Subcutaneous abdominal adipose tissue (tissue), 5 donors: ENCODE data around the gene WDSUB1.

Experiments
- H3K27ac ChIP-seq: one replicate; pipeline ENCODE4 v1.7.0; 2013; ENCODE audit warnings: low read depth, mild to moderate bottlenecking, inconsistent platforms, low read length, moderate library complexity
- H3K27me3 ChIP-seq, 5 donors: one replicate each; pipeline ENCODE4 v1.7.0; 2013; ENCODE audit warnings: low read length in 5 of 5, inconsistent platforms in 1 of 5; ENCODE audit not compliant: control insufficient read depth in 5 of 5, insufficient read depth in 4 of 5
- H3K36me3 ChIP-seq, 5 donors: one replicate each; pipeline ENCODE4 v1.7.0; 2013; ENCODE audit warnings: low read length in 5 of 5; ENCODE audit not compliant: control insufficient read depth in 5 of 5, insufficient read depth in 5 of 5
- H3K4me1 ChIP-seq, 5 donors: one replicate each; pipeline ENCODE4 v1.7.0; 2013; ENCODE audit warnings: low read length in 5 of 5, mild to moderate bottlenecking in 3 of 5, moderate library complexity in 1 of 5; ENCODE audit not compliant: control insufficient read depth in 5 of 5, insufficient read depth in 5 of 5
- H3K4me3 ChIP-seq, 5 donors: one replicate each; pipeline ENCODE4 v1.7.0; 2013; ENCODE audit warnings: low read length in 5 of 5, low read depth in 1 of 5
- H3K9ac ChIP-seq, 5 donors: one replicate each; pipeline ENCODE4 v1.7.0; 2013; ENCODE audit warnings: low read length in 5 of 5, mild to moderate bottlenecking in 4 of 5, moderate library complexity in 3 of 5
- H3K9me3 ChIP-seq, 5 donors: one replicate each; pipeline ENCODE4 v1.7.0; 2013; ENCODE audit warnings: low read length in 5 of 5; ENCODE audit not compliant: control insufficient read depth in 5 of 5
- donor health status: healthy.
- donor health status: healthy.
- donor health status: healthy.
- donor health status: healthy.
- donor health status: healthy.

WDSUB1 gene

DNA sequence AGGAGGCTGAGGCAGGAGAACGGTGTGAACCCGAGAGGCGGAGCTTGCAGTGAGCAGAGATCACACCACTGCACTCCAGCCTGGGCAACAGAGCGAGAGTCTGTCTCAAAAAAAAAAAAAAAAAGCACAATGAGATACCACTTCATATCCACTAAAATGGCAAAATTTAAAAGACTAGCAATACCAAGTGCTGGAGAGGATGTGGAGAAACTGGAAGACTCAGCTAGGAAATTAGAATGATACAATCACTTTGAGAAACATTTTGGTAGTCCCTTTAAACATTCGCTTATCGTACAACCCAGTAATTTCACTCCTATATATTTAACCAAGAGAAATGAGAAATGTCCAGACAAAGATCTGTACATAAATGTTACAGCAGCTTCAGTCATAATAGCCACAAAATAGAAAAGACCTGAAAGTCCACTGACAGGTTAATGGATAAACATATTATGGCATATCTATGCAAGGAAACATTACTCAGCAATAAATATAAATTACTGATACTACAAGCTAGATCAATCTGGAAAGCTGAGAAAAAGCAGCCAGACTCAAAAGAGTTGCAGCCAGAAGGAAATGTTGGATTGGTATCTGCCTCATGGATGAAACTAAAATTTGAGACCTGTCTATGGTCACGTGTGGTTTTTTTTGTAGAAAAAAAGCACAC lies 40.0 kb downstream of the WDSUB1 start:
- H3K4me3 ChIP-seq = no peak overlapping the region
- H3K9me3 ChIP-seq = peaks cover 0 to 8% (median 2%) of the 10 kb centered on the region in 5 donors
- H3K27ac ChIP-seq = no peak overlapping the region
- peaks cover 5 to 17% (median 10%) of the 10 kb centered on the region in 5 donors for H3K36me3 ChIP-seq
- H3K9ac ChIP-seq = no peak overlapping the region
- H3K4me1 ChIP-seq = peaks cover 0 to 15% (median 12%) of the 10 kb centered on the region in 5 donors
- no peaks in the 10 kb centered on the region for H3K27me3 ChIP-seq

DNA sequence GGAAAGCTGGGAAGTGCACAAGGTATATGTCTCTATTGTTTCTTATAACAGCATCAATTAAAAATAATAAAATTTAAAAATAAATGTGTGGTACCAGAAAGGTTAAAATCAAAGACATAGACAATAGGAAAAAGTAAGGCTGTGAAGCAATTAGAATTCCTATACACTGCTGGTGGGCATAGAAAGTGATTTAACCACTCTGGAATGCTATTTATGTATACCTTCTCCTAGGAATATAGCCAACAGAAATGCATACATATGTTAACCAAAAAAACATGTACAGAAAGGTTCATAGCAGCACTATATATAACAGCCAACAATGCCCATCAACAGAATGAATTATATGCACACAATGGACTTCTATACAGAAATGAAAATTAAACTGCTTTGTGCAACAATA lies 43.0 kb downstream of the WDSUB1 start:
- Histone ChIP-seq H3K36me3 (peaks cover 22 to 35% (median 29%) of the 10 kb centered on the region in 5 donors), H3K9ac (no peak overlapping the region), H3K4me1 (no peaks in the 10 kb centered on the region), H3K4me3 (no peak overlapping the region), H3K9me3 (peaks cover 0 to 8% (median 2%) of the 10 kb centered on the region in 5 donors), H3K27me3 (no peaks in the 10 kb centered on the region), H3K27ac (no peak overlapping the region)

GRCh38 chr2:159234868-159235267 lies 51.6 kb downstream of the WDSUB1 start:
- Histone ChIP-seq H3K9ac (no peak overlapping the region), H3K4me1 (peaks cover 0 to 6% (median 0%) of the 10 kb centered on the region in 5 donors), H3K27ac (no peak overlapping the region), H3K27me3 (no peaks in the 10 kb centered on the region), H3K9me3 (no peaks in the 10 kb centered on the region), H3K36me3 (peaks cover 24 to 60% (median 39%) of the 10 kb centered on the region in 5 donors), H3K4me3 (no peak overlapping the region)

- H3K27ac ChIP-seq = no peak overlapping the region
- H3K36me3 ChIP-seq = peaks cover 14 to 68% (median 44%) of the 10 kb centered on the region in 5 donors
- no peaks in the 10 kb centered on the region for H3K9me3 ChIP-seq
- H3K9ac ChIP-seq = no peak overlapping the region
- no peak overlapping the region for H3K4me3 ChIP-seq
- no peaks in the 10 kb centered on the region for H3K27me3 ChIP-seq
- peaks cover 0 to 6% (median 0%) of the 10 kb centered on the region in 5 donors for H3K4me1 ChIP-seq
Measured at GRCh38 chr2:159232456-159233170, 53.9 kb downstream of the WDSUB1 start.

GRCh38 chr2:159230145-159230877 lies 56.2 kb downstream of the WDSUB1 start:
- H3K27me3 ChIP-seq = no peaks in the 10 kb centered on the region
- H3K27ac ChIP-seq = no peak overlapping the region
- H3K4me3 ChIP-seq = no peak overlapping the region
- H3K4me1 ChIP-seq = peaks cover 0 to 18% (median 0%) of the 10 kb centered on the region in 5 donors
- H3K9me3 ChIP-seq = no peaks in the 10 kb centered on the region
- H3K36me3 ChIP-seq = peaks cover 5 to 53% (median 40%) of the 10 kb centered on the region in 5 donors
- no peak overlapping the region for H3K9ac ChIP-seq

DNA sequence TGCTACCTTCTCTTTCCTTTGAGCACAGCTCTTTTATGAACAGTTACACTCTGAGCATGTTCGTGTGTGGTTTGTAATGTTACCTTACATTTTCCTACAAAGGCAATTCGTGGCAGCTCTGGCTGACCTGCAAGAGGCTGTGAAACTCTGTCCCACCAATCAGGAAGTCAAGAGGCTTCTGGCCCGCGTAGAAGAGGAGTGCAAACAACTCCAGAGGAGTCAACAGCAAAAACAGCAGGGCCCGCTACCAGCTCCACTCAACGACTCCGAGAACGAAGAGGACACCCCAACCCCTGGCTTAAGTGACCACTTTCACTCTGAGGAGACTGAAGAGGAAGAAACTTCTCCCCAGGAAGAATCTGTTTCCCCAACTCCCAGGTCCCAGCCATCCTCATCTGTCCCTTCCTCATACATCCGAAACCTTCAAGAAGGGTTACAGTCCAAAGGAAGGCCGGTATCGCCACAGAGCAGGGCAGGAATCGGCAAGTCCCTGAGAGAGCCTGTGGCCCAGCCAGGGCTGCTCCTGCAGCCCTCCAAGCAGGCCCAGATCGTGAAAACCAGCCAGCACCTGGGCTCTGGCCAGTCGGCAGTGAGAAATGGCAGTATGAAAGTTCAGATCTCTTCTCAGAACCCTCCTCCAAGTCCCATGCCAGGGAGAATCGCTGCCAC lies 56.9 kb downstream of the WDSUB1 start:
- Histone ChIP-seq H3K4me3 (no peak overlapping the region), H3K27ac (no peak overlapping the region), H3K9me3 (no peaks in the 10 kb centered on the region), H3K9ac (no peak overlapping the region), H3K4me1 (peaks cover 0 to 25% (median 5%) of the 10 kb centered on the region in 5 donors), H3K36me3 (peaks cover 5 to 52% (median 36%) of the 10 kb centered on the region in 5 donors), H3K27me3 (no peaks in the 10 kb centered on the region)

DNA sequence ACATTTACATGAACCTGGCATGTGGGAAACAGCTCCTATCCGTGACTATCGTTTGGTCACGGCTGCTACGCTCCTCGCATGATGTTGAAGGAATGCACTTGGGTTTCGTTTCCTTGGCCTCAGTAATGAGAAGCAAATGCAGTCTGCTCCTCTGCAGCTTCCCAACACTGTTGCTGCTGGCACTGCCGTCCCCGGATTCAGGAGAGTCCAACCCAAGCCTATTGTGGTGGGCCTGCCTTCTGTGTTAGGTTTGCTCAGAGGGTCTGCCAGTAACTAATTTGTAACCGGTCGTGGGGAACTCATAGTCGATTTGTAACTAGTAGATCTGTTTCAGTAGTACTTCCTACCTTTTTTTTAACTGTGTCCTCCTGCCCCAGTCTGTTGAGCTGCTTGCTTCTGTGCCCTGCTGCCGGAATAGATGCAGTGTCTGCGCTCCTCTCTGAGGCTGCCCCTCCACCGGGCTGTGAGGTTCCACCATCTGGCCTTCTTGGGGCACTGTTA lies 58.4 kb downstream of the WDSUB1 start:
- H3K36me3 ChIP-seq = peaks cover 5 to 57% (median 42%) of the 10 kb centered on the region in 5 donors
- no peaks in the 10 kb centered on the region for H3K27me3 ChIP-seq
- H3K27ac ChIP-seq = no peak overlapping the region
- no peaks in the 10 kb centered on the region for H3K9me3 ChIP-seq
- H3K4me3 ChIP-seq = no peak overlapping the region
- peaks cover 0 to 28% (median 6%) of the 10 kb centered on the region in 5 donors for H3K4me1 ChIP-seq
- no peak overlapping the region for H3K9ac ChIP-seq

- Histone ChIP-seq H3K27me3 (no peaks in the 10 kb centered on the region), H3K4me3 (no peak overlapping the region), H3K9ac (no peak overlapping the region), H3K9me3 (no peaks in the 10 kb centered on the region), H3K27ac (no peak overlapping the region), H3K4me1 (peaks cover 0 to 24% (median 6%) of the 10 kb centered on the region in 5 donors), H3K36me3 (peaks cover 5 to 57% (median 42%) of the 10 kb centered on the region in 5 donors)
Measured at GRCh38 chr2:159227467-159227866, 59.0 kb downstream of the WDSUB1 start.

DNA sequence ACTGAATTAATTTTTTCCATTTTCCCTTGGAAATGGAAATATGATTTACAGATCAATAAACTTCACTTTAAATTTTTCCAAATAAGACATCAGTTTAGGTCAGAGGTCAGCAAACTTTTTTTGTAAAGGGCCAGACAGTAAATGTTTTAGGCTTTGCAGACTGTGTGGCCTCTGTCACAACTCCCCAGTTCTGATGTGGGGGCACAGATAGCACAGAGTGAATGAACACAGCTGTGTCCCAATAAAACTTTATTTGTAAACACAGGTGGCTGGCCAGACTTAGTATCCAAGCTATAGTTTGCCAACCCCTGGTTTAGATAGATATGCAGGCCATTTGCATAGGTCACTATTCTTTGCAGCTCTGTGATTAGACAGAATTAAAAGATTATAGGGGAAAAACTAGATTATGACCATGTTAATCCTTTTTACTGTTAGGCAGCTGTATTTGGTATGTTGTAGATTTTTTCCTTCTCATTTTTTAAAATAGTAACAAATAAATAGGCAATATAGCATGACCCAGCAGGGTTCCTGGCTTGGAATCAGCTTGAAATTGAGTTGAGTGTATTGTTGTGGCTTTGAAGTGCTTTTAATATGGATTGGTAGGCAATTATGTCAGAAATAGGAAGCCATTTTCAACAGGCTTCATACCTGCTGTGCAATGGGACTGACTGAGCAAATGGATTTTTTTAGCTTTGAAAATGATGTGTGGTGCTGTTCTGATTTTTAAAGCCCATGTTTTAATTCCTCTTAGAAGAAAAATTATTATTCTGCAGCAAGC lies 59.7 kb downstream of the WDSUB1 start:
- peaks cover 3 to 61% (median 47%) of the 10 kb centered on the region in 5 donors for H3K36me3 ChIP-seq
- H3K27me3 ChIP-seq = no peaks in the 10 kb centered on the region
- H3K9me3 ChIP-seq = no peaks in the 10 kb centered on the region
- no peak overlapping the region for H3K4me3 ChIP-seq
- H3K4me1 ChIP-seq = peaks cover 0 to 22% (median 6%) of the 10 kb centered on the region in 5 donors
- H3K27ac ChIP-seq = peak overlapping the region; percentile 77
- no peak overlapping the region for H3K9ac ChIP-seq
